ENCODE data around the gene LRRD1. TPM values are rescaled to one million over a fixed set of nuclear protein-coding genes. Genes with fewer than 3 reads are reported as not detected.

LRRD1 gene
- total RNA-seq, 2 donors from 2014 or later = not detected

Other genes with a start within 250 kb of the LRRD1 start
- 10 to 100 TPM; 39.1 to 51.9 TPM for gene AKAP9, start 238.3 kb downstream of the LRRD1 start, total RNA-seq
- 10 to 100 TPM; 62.5 to 74.6 TPM for gene CYP51A1, start 44.7 kb downstream of the LRRD1 start, total RNA-seq
- 10 to 100 TPM; 51.6 to 61.0 TPM for gene KRIT1, start 66.8 kb upstream of the LRRD1 start, total RNA-seq
- gene ANKIB1, start 66.8 kb upstream of the LRRD1 start, total RNA-seq = 10 to 100 TPM; 48.8 to 66.8 TPM

All from natural killer cell treated with Interleukin-12 subunit alpha and Interleukin-12 subunit beta and Interleukin-15 and Interleukin-18, amount 100 ng/mL, for 72 hours (primary cell).